Right cardiac atrium (tissue), 5 donors: ENCODE measurements around the gene TRABD2B. TPM values are rescaled to one million over a fixed set of nuclear protein-coding genes. Genes with fewer than 3 reads are reported as not detected.

ENCODE experiments used
- ATAC-seq, 2 donors: fragments of 200-7000 bp; cut with Tn5 transposase; one replicate each; pipeline versions ENCODE4 v1.8.0 to v1.9.1; 2020; ENCODE audit warnings: moderate library complexity in 2 of 2, mild to moderate bottlenecking in 1 of 2
- DNase-seq, 3 donors: peaks; one replicate each; pipeline ENCODE4 v3.0.0-alpha.2; 2020
- H3K27ac ChIP-seq: one replicate; pipeline ENCODE4 v1.5.1; 2013; ENCODE audit warnings: mild to moderate bottlenecking, low read length, control low read depth, moderate library complexity
- H3K27me3 ChIP-seq: one replicate; pipeline ENCODE4 v1.6.1; 2013; ENCODE audit not compliant: control insufficient read depth, insufficient read depth
- H3K4me1 ChIP-seq: one replicate; pipeline ENCODE4 v1.6.1; 2013; ENCODE audit warnings: low read length; ENCODE audit not compliant: control insufficient read depth, insufficient read depth
- H3K4me3 ChIP-seq: one replicate; pipeline ENCODE4 v1.5.1; 2013; ENCODE audit warnings: low read length, control low read depth
- H3K9me3 ChIP-seq: one replicate; pipeline ENCODE4 v1.6.1; 2013; ENCODE audit warnings: low read length; ENCODE audit not compliant: control insufficient read depth
- WGBS: extraction: QIAGEN DNeasy Blood & Tissue Kit; methylation state at CpG from one replicate; pipeline ENCODE4 v1.1.7; 2013; 5-methylcytosine and 5-hydroxymethylcytosine counted together
- intact Hi-C, 4 donors: fragments of 100-400 bp; cut with DNase I; formaldehyde crosslinking; loops; one replicate each; pipeline versions ENCODE4 v1.11.0 to v1.14.0; 2022 to 2023
- polyA plus RNA-seq: library from polyadenylated mRNA; stranded (reverse); fragments of 200-250 nt; gene quantifications from one replicate; pipeline ENCODE4 v1.2.3, GENCODE V29; 2013
- total RNA-seq, 4 donors: library from RNA; stranded (reverse); fragmentation: NEBNext Ultra II Directional; extraction: Animal tissue kit (Norgen Biotek cat#: 25700); gene quantifications; one replicate each; pipeline ENCODE4 v1.2.1, GENCODE V29; 2021
- donor health status: healthy with polysubstance abuse.
- donor health status: DM: no; HTN: yes; CAD: no.
- donor health status: DM: no; HTN: no; CAD: no.
- donor health status: DM: no; HTN: yes; CAD: no; lungs with severe emphysema.
- donor health status: DM: yes; HTN: yes; CAD: no.

Gene TRABD2B
- total and polyA plus RNA-seq, 5 donors: 6.7 to 23.7 (median 17.8) TPM

DNA sequence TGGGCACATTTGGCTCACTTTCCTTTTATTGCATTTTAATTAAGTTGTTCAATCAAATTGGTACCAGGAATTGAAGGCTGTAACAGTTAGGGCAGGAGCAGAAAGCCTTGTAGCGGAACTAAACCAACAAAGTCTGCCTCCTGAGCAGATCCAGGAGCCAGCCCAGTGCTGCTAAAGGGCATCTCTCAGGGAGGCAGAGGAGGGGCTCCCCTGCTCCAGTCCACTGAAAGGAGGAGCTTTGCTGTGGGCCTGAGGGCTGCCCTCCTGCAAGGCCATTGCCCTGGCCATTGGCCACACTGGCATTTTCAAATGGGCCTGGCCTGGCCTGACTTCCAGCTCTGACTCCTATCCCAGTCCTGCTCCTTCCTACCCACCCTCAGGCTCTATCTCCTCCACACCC, 3.7 kb upstream of the TRABD2B start:
- intact Hi-C loops: no loop called here
- Histone ChIP-seq H3K9me3 (no peaks in the 10 kb centered on the region), H3K27me3 (no peaks in the 10 kb centered on the region), H3K27ac (no peak overlapping the region), H3K4me1 (no peaks in the 10 kb centered on the region), H3K4me3 (no peak overlapping the region)
- ATAC-seq (no peak), DNase-seq (no peak)
- WGBS: 96% methylated on average over 1 of the region's 1 CpG

DNA sequence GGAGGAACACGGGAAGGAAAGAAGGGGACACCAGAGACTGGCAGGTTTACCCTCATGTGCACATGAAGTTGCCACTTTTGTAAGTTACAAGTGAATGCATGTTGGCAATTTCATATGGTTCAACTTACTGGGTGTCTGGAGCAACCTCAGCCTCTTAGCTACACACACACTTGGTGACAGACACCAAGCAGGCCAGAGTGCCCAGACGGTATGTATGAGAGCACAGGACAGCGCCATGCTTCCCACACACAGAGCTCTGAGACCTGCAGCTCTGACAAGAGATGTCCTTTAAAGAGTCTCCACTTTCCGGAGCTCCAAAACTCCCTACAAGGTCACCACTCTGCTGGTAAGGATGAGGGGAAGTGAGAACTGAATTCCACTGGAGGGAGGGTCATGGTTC, 1.9 kb upstream of the TRABD2B start:
- DNase-seq (no peak), ATAC-seq (no peak)
- WGBS: 72% methylated on average over 4 of the region's 4 CpGs
- no peak overlapping the region for H3K27ac ChIP-seq
- H3K9me3 ChIP-seq: no peaks in the 10 kb centered on the region
- intact Hi-C loops: loop anchor here (5.0 to 10.0 kb wide), 4 partner anchors 53 to 244 kb away; no protein-coding TSS in a partner anchor
- no peaks in the 10 kb centered on the region for H3K27me3 ChIP-seq
- no peaks in the 10 kb centered on the region for H3K4me1 ChIP-seq
- no peak overlapping the region for H3K4me3 ChIP-seq

DNA sequence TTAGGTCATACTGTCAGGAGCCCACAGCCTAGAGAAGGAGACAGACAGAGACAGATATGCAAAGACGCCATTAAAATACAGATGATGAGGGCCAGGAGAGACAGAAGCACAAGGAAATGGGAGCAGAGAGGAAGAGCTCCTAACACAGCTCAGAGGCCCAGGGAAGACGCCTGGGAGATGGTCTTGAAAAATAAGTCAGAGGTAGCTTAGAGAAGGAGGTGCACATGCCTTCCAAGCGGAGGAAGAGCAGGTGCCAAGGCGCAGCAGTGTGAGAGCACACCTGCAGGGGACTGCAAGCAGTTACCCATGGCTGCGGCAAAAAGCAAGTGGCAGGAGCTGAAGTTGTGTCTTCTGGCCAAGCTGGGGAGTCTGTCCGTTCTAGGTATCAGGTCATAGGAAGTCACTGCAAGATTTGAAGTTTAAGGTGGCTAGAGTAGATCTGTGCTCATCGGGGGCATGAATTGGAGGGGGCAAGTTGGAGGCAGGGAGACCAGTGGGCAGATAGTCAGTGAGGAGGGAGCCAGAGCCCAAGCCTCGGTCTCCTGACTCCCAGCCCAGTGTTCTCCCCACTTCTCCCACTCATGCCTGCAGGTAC, 1.3 kb upstream of the TRABD2B start:
- Histone ChIP-seq H3K27ac (no peak overlapping the region), H3K9me3 (no peaks in the 10 kb centered on the region), H3K27me3 (no peaks in the 10 kb centered on the region), H3K4me1 (no peaks in the 10 kb centered on the region), H3K4me3 (no peak overlapping the region)
- DNase-seq: no peak
- WGBS: 84% methylated on average over 8 of the region's 8 CpGs
- no peak for ATAC-seq
- intact Hi-C loops: loop anchor here (5.0 to 10.0 kb wide), 4 partner anchors 54 to 244 kb away; no protein-coding TSS in a partner anchor

DNA sequence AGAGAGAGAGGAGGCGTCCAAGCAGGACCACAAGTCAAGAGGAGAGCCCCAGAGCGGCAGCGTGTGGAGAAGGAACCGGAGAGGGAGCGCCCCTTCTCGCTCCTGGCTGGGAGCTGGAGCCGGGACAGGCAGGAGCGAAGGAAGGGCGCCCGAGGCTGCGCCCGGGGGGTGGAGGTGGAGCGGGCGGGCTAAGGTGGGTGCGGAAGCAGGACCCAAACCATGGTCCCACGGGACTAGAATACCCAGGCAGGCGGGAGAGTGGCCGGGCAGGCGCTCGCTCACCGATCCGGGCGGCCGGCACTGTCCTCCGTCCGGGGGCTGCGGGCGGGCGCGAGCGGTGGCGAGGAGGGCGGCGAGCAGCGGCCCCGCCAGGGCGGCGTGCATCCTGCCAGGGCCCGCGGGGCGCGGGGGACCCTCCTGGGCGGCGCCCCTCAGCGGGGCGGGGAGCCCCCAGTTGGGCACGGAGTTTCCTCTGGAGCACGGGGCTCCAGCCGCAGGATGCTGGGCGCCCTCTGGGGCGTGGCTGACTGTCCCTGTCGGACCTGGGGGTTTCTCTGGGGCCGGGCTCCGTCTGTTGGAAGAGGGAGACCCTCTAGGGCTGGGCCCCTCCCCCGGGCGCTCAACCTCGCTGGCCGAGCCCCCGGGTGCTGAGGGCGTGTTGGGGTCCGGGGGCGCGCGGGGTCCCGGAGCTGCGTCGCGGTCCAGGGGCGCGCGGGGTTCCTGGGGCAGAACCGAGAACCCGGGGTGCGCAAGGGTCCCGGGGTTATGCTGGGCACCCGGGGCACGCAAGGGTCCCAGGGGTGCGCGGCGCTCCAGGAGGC, 569 bp downstream of the TRABD2B start:
- H3K4me1 ChIP-seq: peaks cover 4% of the 10 kb centered on the region
- peak overlapping the region; percentile 83 for H3K27ac ChIP-seq
- DNase-seq: peak; percentile 42 to 78 (median 73)
- peak; percentile 25 to 28 for ATAC-seq
- under 1% methylated on average over 80 of the region's 80 CpGs for WGBS
- intact Hi-C loops: loop anchor here (5.0 to 10.0 kb wide), 4 partner anchors 56 to 242 kb away; no protein-coding TSS in a partner anchor
- peak overlapping the region; percentile 89 for H3K4me3 ChIP-seq
- H3K9me3 ChIP-seq: no peaks in the 10 kb centered on the region
- H3K27me3 ChIP-seq: no peaks in the 10 kb centered on the region

DNA sequence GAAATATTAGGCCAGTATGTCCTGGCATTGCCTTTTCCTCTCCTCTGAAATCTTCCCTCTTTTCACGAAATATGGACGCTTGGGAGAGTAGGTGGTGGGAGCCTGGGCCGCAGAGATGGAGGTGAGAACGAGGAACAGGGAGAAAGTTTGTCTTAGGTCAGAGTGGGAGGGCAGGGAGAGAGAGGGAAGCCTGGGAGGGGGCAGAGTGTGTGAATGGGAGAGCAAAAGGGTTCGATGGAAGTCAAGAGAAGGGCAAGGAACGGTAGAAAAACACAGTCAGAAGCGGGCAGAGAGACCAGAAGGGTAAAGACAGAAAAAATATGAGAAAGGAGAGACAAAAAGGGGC, 1.2 kb downstream of the TRABD2B start:
- Histone ChIP-seq H3K9me3 (no peaks in the 10 kb centered on the region), H3K4me1 (peaks cover 4% of the 10 kb centered on the region), H3K27me3 (no peaks in the 10 kb centered on the region), H3K4me3 (peak overlapping the region; percentile 89), H3K27ac (peak overlapping the region; percentile 83)
- 35% methylated on average over 7 of the region's 7 CpGs for WGBS
- intact Hi-C loops: loop anchor here (5.0 to 10.0 kb wide), 4 partner anchors 56 to 241 kb away; no protein-coding TSS in a partner anchor
- DNase-seq (no peak), ATAC-seq (no peak)

DNA sequence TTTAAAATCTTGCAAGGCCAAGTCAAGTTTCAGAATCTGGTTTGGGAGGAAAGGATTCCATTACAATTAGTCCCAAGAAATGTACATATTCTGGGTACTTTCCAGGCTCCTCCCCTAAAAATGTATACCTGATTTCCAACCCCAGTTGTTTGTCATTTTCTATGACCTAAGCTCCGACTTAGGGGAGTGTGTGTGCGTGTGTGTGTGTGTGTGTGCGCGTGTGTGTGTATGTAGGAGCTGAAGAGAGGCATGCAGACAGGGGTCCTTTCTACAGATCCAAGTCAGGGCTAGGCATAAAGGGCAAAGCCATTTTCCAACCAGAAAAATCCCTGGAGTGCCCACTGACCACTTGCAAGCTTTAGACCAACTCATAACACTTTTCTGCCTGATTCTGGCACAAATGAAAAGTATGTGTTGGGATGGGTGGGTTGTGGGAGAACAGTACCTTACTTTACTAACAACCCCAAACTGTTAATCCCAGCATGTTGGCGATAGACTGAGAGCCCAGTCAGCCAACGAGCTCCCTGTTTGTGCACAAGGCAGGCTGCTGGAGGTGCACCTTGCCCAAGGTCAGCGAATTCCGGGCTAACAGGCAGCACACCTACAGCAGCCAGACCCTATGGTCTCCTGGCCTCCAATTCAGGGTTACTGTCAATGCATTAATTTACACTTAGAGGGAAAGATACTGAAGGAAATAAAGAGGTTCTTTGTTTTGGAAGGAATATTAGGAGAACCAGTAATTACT, 1.7 kb downstream of the TRABD2B start:
- intact Hi-C loops: loop anchor here (5.0 to 10.0 kb wide), 4 partner anchors 57 to 241 kb away; no protein-coding TSS in a partner anchor
- DNase-seq (no peak), ATAC-seq (no peak)
- H3K4me3 ChIP-seq: peak overlapping the region; percentile 89
- peak overlapping the region; percentile 83 for H3K27ac ChIP-seq
- H3K9me3 ChIP-seq: no peaks in the 10 kb centered on the region
- H3K27me3 ChIP-seq: no peaks in the 10 kb centered on the region
- H3K4me1 ChIP-seq: peaks cover 4% of the 10 kb centered on the region
- 60% methylated on average over 8 of the region's 8 CpGs for WGBS

DNA sequence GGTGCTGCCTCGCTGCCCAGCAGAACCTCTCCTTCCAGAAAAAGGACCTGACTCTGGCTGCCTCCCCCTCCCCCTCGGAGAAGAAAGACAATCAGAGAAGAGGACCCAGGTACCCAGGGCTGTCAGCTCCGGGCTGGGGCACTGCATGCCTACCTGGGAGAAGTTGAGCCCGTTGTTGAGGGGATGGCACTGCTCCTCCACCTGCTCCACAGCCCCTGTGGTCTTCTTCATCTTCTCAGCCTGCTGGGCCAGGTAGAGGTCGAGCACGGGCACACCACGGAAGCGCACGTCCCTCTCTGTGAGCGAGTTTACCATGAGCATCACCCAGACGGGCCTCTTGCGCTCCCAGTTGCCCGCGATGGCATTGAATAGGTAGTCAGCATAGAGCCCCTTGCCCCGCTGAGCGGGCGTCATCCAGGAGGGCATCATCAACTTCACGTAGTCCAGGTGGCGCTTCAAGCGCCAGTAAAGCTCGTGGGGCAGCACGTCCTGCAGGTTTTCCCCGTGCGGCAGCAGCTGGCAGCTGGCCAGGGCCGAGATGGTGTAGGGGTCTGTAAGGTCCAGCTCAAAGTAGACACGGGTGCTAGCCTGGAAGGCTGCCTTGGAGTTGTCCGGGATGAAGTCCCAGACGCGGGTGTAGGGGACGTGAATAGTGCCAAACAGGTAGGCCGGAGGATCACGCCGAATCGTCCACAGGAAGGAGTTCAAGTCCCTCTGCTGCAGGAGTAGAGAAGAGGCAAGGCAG, 3.1 kb downstream of the TRABD2B start:
- Histone ChIP-seq H3K4me1 (peaks cover 4% of the 10 kb centered on the region), H3K4me3 (no peak overlapping the region), H3K9me3 (no peaks in the 10 kb centered on the region), H3K27me3 (no peaks in the 10 kb centered on the region), H3K27ac (no peak overlapping the region)
- 81% methylated on average over 34 of the region's 34 CpGs for WGBS
- intact Hi-C loops: loop anchor here in 3 of 4 donors (10.0 kb wide), 2 partner anchors 209 to 239 kb away; no protein-coding TSS in a partner anchor
- DNase-seq (peak in 2 of 3 donors; percentile 68 to 74), ATAC-seq (no peak)

DNA sequence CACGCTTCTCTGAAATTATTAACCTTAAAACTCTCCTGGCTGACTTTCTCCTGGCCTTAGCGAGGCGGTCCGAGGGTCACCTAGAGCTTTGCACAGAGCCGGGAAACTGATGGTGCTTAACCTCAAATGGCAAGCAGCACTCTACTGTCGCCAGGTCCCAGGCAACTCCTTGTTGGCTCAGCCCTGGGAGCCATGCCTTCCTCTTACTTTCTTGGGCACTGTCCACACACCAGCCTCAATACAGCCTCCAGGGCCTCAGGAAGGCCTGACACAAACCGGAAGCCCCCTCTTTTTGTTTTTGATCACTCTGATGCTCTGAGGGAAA, 3.8 kb downstream of the TRABD2B start:
- 77% methylated on average over 7 of the region's 7 CpGs for WGBS
- Histone ChIP-seq H3K27ac (no peak overlapping the region), H3K4me3 (no peak overlapping the region), H3K27me3 (no peaks in the 10 kb centered on the region), H3K9me3 (no peaks in the 10 kb centered on the region), H3K4me1 (peaks cover 4% of the 10 kb centered on the region)
- no peak for DNase-seq
- intact Hi-C loops: loop anchor here in 3 of 4 donors (10.0 kb wide), 2 partner anchors 209 to 239 kb away; no protein-coding TSS in a partner anchor
- no peak for ATAC-seq

DNA sequence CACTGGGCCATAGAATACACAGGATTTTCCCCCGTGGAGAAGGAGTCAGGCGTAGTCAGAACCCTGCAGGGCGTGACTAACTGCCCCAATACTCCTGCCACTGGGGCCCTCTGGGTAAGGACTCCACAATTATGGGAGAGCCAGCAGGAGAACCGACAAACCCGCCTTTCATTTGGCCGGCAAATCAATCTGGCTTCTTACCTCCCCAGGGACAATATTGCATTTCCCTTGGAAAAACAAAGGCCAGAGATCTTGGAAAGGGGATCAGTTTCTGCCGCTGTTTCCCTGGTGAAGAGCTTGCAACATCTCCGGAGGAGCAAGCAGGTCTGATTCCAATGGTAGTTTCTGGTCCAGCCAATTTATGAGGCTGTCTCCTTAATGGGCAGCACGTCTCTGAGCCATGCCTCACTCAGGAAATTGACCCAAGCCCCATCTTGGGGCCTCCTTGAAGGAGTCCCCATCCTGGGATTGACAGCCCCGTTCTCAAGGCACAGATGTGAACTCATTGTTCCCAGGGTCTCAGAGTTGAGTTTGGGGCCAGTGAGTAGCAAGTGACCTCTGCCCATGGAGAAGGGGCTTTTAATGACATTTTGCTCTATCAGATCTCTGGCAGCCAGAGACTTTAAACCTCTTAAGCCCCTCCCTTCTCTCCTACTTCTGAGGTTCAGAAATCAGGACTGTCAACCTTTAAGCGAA, 4.3 kb downstream of the TRABD2B start:
- DNase-seq: peak; percentile 76 to 82 (median 79)
- peak; percentile 63 to 75 for ATAC-seq
- Histone ChIP-seq H3K4me1 (peaks cover 4% of the 10 kb centered on the region), H3K27ac (peak overlapping the region; percentile 30), H3K4me3 (no peak overlapping the region), H3K9me3 (no peaks in the 10 kb centered on the region), H3K27me3 (no peaks in the 10 kb centered on the region)
- intact Hi-C loops: loop anchor here in 3 of 4 donors (10.0 kb wide), 2 partner anchors 208 to 238 kb away; no protein-coding TSS in a partner anchor
- WGBS: 28% methylated on average over 11 of the region's 11 CpGs

DNA sequence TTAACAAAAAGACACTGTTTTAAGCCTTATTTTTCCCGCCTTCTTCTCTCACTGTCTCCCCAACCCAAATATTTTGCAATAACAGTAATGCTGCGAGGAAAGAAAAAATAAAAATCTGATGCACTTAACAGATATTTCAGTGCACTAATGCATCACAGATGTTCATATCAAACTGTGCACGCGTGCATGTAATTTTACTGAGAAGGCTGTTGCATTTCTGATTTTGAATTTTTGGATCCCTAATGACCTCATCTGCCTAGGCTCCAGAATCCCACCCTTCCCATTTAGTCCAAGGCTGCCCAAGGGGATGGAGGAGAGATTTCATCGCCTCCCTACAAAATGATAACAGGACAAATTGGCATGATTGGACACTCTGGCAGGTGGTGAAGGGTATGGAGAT, 5.5 kb downstream of the TRABD2B start:
- ATAC-seq (no peak), DNase-seq (no peak)
- Histone ChIP-seq H3K4me1 (peaks cover 7% of the 10 kb centered on the region), H3K27me3 (no peaks in the 10 kb centered on the region), H3K9me3 (no peaks in the 10 kb centered on the region), H3K27ac (no peak overlapping the region), H3K4me3 (no peak overlapping the region)
- 70% methylated on average over 5 of the region's 5 CpGs for WGBS
- intact Hi-C loops: loop anchor here in 3 of 4 donors (10.0 kb wide), 2 partner anchors 207 to 237 kb away; no protein-coding TSS in a partner anchor
